HL-60/S4 treated with phorbol 12-myristate 13-acetate at 8.2 ng/mL for 4 days and 3 days (cell line): ENCODE results near the gene SLC15A2.
"Not testable (repeated sequence)": the region's sequence is repeated elsewhere in the genome, so short reads cannot be mapped to it uniquely, and the experiment has no call there.

Experiments
- in situ Hi-C: fragments of 300-500 bp; cut with MboI; formaldehyde crosslinking; loops from 2 replicates; pipeline ENCODE4 v1.15.0; 2022; ENCODE audit warnings: low sequenced_read_pairs

Gene SLC15A2

DNA sequence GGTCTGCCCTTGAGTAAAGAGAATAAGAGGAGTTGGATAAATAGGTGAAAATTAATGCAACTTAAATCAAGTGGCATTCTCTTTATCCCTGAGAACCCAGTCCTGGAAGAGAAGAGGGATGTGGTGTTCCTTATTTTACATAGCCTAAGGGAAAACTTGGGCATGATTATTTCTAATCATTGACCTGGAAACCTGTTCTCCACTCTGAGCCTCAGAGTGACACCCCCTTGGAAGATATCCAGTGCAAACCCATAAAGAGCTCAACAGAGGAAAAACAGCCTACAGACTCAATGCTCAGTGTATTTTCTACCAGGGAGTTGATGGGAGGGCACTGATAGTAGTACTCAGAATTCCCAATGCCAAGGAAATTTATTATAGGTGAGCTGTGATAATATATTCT is 22.0 kb downstream of the SLC15A2 start:
- in situ Hi-C loops, result no loop called here

DNA sequence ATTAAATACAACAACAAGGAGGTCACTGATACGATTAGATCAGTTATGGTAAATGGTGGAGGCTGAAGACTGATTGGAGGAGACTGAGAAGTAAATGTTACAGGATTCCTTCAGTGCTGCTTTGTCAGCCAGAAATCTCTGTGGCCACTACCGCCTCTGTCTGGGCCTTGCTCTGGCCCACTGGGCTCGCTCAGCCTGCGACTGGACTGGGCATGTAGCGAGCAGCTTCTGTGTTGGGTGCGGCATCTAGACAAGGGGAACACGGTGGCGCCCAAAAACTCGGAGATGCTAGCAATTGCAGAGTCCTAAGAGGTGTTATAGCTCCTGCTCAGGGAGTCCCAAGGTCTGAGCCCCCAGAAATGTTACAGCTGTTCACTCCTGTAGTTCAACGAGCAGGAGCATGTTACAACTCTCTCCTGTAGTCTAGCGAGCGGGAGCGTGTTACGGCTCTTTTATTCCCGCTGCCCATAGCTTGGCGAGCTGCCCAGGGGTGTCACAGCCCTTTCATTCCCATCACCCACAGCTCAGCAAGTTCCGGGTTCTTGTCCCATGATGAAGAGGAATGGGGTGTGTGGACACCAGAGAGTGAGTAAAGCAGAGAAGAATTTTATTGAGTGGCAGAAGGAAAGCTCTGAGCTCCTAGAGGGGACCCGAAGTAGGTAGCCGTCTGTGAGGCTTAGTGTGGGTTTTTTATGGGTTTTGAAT is 24.7 kb downstream of the SLC15A2 start:
- in situ Hi-C loops, result no loop called here

DNA sequence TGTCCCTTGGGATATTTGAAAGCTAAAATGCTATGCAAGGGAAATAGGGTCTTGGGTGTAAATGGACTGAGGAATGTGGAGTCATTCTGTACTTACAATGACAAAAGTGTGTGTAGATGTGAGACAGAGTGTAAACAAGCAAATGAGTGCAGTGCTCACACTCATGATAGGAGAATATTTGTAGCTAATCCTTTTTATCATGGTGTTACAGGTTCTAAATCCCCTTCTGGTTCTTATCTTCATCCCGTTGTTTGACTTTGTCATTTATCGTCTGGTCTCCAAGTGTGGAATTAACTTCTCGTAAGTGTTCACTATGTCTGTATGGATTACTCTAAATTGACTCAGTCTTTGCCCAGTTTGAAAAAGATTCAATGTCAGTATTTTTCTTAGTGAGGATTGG is 30.5 kb downstream of the SLC15A2 start:
- in situ Hi-C loops, result no loop called here

DNA sequence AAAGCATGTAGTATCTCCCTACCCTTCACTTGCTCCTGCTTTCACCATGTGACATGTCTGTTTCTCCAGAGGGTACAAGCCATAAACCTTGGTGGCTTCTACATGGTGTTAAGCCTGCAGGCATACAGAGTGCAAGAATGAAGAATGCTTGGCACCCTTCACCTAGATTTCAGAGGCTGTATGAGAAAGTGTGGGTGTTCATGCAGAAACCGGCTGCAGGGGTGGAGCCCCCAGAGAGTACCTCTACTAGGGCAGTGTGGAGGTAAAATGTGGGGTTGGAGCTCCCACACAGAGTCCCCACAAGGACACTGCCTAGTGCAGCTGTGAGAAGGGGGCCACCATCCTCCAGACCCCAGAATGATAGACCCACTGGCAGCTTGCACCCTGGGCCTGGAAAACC is 32.2 kb downstream of the SLC15A2 start:
- in situ Hi-C loops, result no loop called here

DNA sequence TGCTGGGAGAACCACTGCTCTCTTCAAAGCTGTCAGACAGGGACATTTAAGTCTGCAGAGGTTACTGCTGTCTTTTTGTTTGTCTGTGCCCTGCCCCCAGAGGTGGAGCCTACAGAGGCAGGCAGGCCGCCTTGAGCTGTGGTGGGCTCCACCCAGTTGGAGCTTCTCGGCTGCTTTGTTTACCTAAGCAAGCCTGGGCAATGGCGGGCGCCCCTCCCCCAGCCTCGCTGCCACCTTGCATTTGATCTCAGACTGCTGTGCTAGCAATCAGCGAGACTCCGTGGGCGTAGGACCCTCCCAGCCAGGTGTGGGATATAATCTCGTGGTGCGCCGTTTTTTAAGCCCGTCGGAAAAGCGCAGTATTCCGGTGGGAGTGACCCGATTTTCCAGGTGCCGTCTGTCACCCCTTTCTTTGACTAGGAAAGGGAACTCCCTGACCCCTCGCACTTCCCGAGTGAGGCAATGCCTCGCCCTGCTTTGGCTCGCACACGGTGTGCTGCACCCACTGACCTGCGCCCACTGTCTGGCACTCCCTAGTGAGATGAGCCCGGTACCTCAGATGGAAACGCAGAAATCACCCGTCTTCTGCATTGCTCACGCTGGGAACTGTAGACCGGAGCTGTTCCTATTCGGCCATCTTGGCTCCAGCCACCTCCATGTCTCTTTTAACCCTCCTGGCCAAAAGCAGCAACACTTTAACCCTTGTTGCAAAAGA is 44.1 kb downstream of the SLC15A2 start:
- in situ Hi-C loops, result not testable (repeated sequence)

DNA sequence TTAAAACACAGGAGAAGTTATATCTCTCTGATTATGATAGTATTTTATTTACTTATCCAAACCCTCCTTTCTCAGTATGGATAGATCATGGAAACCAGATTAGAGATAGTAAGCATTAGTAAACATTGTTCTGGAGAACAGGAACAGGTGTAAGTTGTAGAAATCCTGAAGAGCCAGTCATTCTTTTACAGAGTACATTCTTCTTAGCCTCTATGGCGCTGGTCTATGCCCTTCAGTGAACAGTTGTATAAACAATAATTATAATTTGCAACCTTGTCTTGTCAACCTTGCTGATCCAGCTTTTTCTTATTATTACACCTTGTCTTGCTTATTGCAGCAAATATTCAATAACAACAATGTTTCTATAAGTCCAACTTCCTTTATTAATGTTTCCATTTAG is 47.4 kb downstream of the SLC15A2 start:
- in situ Hi-C loops, result no loop called here

DNA sequence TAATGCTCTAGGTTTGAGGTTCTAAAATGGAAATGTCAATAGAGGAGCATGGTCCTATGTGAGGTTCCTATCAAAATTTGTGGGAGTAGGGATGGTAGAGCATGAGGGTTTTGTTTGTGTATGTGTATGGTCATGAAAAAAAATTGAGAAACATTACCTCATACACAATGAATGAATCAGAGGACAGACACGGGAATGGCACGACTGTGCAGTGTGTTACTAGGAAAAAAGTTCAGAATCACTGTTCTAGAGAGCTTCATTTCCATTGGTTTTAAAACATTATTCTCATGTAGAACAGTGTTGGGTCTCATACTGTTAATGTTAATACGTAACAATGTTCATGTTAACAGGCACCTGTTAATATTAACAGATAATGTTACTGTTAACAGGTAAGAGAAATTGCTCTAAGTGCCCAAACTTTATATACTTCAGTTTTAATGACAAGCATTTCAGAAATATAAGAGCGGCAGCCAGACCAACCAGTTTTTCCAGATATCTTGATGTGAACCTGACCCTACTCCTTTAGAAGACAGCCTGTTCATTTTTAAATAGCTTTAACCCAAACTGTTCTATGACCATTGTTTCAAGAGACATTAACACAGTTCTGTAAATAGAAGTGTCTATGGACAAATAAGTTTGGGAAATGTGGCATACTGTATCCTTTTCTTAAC is 48.0 kb downstream of the SLC15A2 start:
- in situ Hi-C loops, result no loop called here

DNA sequence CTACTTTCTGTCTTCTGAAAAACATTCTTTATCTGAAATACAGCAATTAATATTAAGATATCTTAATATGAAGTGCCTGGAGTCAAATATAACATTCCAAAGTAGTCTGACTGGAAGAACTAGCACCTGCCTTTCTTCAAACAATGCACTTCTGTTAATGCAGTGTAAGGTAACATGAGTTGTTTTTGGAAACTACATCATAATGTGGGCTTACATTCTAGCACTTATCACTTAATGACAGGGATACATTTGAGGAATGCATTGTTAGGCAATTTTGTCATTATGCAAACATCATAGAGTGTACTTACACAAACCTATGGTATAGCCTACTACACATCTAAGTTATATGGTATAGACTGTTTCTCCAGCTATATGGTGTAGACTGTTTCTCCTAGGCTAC is 49.2 kb downstream of the SLC15A2 start:
- in situ Hi-C loops, result no loop called here

DNA sequence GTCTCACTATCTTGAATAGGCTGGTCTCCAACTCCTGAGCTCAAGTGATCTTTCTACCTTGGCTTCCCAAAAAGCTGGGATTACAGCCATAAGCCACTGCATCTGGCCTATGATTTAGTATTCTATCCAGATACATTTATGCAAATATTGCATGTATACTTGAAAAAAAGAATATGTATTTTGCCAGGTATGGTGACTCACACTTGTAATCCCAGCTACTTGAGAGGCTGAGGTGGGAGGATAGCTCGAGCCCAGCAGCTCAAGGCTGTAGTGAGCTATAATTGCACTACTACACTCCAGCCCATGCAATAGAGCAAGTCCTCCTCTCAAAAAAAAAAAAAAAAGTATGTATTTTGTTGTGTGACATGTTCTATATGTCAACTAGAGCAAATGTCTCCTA is 54.4 kb downstream of the SLC15A2 start:
- in situ Hi-C loops, result no loop called here

DNA sequence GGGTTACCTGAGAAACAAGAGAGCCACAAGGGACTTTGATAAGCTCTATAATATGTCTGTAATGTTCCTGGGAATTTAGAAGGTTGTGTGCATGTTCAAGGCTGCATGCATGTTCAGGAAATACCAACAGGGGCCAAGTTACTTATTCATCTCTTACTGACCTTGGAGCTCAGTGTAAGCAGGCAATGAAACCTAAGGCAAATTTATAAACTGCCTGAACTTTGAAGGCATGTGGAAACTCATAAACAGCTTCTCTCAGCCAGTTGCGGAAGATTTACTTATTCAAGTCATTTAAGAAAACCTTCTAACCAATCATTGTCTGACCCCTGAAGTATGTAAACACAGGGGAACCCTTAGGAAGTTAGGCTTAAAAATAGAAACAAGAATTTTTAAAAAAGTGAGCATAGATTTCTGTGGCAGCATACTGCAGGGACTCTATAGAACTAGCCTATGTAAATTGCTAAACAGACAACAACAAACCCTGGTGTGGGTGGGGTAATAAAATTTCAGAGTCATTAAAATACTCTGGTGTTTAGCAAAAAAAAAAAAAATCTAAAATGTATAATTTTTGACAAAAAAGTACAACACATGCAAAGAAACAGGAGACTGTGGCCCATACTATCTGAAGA is 57.2 kb downstream of the SLC15A2 start:
- in situ Hi-C loops, result no loop called here

DNA sequence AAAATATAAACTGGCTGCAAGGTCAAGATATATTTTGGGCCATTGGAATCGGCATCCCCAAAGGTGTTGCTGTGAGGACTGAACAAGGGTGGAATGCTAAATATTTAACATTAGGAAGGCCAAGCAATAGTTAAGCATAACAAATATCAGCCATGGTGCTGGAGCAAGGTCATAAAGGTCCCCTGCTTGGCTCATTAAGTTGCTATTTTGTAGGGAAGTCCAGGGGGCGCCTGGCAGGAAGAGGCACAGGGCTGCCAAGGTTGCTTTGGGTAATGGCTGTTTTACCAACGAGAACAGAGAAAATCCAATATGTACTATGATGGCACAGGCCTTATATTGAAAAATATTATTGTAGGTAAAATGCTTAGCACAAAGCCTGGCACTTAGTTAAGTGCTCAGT is 62.2 kb downstream of the SLC15A2 start:
- in situ Hi-C loops, result no loop called here

DNA sequence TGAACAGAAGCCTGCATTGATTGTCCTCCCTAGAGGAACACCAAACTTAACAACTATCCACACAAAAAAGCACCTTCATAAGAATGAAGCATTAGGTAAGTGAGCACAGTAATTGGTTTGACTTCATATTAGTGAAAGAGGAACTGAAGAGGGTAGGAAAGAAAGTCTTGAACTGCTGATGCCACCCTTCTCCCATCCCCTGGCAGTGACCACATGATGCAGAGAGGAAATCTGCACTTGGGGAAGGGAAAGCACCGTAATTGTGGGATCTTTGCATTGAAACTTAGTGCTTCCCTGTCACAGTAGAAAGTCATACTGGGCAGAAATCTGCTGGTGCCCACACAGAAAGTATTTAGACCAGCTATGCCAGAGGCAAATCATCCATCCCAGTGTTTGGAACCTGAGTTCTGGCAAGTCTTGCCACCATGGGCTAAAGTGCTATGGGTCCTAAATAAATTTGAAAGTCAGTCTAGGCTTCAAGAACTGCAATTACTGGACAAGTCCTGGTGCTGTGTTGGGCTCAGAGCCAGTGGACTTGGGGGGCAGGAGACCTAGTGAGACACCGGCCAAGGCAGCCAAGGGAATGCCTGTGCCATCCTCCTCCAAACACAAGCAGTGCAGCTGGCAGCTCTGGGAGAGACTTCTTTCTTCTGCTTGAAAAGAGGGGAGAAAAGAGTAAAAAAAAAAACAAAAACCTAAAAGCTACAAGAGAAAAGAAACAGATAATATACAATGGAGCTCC is 63.6 kb downstream of the SLC15A2 start:
- in situ Hi-C loops, result no loop called here

DNA sequence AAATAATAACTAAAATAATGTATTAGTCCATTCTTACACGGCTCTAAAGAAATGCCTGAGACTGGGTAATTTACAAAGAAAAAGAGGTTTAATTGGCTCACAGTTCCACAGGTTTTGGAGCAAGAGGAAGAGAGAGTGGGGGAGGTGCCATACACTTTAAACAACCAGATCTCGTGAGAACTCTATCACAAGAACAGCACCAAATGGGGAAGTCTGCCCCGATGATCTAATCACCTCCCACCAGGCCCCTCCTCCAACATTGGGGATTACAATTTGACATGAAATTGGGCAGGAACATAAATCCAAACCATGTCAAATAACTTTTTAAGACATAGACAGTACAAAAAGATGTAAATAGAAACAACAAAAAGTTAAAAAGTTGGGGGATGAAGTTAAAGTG is 64.6 kb downstream of the SLC15A2 start:
- in situ Hi-C loops, result no loop called here

DNA sequence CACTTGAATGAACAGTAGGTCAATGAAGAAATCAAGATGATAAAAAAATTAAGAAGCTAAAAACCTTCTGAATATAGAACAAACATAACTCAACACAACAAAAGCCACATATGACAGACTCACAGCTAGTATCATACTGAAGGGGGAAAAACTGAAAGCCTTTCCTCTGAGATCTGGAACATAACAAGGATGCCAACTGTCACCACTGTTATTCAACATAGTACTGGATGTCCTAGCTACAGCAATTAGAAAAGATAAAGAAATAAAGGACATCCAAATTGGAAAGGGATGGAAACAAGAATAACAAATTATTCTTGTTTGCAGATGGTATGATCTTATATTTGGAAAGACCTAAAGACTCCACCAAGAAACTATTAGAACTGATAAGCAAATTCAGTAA is 67.1 kb downstream of the SLC15A2 start:
- in situ Hi-C loops, result no loop called here

DNA sequence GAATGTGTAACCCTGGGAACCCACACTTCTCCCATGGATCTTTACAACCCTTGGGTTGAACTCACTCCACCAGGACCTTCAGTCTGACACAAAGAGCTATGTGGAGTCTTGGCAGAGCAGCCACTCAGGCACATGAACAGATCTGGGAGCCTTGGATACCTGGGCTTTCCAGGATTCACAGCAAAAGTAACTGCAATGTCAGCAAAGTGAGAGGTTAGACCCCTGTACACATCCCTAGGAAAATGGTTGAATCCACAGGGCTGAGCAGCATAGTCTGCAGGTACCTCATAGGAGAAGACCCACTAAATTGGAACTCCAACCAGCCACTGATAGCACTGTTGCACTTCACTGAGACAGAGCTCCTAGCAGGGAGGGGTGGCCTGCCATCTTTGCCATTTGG is 68.2 kb downstream of the SLC15A2 start:
- in situ Hi-C loops, result no loop called here

DNA sequence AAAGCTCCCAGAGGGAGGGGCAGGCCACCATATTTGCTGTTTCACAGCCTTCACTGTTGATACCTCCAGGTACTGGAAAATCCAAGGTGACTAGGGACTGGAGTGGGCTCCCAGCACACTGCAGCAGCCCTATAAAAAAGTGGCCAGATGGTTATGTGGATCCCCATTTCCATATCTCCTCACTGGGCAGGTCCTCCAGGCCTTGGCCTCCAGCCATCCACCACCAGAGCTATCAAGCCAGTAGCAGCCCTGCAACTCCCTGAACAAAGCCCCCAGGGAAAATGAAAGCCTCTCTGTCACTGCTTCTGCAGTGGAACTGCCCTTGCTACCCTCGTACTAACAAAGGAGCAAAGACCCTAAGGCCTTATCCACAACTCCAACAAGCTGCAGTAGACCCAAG is 69.4 kb downstream of the SLC15A2 start:
- in situ Hi-C loops, result no loop called here

DNA sequence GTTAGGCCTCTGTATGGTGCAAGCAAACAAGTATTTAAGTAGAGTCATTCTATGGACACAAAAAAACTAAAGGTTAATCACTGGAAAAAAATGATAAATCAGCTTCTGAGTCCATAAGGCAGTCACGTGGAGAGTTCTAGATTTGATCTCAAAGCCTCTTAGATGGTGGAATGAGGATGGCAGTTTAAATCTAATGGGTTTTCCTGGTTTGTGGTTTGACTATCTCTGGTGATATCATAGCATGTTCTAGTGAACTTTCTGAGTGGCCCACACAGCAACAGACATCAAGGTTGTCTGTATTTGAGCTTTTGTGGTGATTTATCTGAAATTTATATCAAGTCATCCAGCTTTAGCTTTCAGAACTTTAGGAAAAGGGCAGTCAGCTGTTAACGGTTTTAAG is 75.4 kb downstream of the SLC15A2 start:
- in situ Hi-C loops, result no loop called here

DNA sequence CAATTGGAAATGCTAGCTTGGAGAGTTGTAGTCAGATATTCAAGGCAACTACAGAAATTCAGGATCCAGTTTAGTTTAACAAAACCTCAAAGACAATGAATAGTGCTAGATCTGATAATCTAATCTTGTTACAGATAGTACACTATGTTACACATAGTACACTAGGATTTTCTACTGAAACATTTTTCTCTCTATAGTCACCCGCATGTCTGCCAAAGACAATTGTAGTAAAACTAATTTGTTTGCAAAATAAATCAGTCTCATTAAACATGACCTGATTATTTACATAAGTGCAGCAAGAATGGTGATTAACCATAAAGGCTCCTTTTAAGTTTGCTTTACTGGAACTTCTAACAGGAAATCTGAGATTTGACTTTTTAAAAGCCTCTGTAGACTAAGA is 75.8 kb downstream of the SLC15A2 start:
- in situ Hi-C loops, result no loop called here

DNA sequence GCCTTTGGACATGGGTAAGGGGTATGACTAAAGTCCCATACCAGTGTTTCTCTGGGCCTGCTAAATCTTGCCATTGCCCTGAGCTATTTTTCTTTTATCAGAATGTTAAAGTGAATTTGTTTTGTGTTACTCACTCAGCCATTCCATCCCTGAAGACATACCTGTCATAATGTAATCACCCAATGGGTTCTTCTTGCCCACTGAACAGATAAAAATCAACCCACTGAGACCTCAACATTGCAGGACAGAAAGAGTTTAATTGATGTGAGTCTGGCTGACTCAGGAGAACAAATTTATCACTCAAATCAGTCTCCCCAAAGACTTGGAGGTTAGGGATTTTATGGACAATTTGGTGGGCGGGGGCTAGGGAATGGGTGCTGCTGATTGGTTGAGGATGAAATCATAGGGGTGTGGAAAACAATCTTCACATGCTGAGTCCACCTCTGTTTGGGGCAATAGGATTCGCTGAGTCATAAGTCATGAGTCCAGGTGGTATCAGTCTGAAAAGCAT is 80.5 kb downstream of the SLC15A2 start:
- in situ Hi-C loops, result no loop called here

DNA sequence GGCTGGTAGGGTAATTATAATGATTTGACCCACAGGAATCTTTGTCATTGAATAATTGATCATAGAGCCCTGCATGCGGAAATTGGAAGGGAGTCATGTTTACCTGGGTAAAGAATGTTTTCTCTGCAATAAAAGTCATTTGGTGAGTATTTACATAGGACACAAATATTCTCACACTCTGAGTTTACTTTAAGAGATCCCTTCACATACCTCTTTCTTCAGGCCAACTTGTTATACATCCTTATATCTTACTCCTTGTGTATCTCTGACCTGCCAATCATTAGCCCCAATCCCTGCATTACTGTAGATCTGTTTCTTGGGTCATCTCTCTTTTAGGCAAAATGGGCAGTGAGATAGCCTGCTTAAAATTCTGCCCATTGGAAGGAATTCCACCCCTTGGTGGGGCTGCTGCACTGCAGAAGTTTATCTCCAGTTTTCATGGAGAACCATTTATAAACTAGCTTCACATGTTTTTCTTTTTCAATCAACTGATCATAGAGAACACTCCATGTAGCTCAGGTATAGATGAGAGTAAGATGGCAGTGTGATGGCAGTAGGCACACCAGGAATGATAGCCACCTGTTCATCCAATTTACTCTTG is 81.6 kb downstream of the SLC15A2 start:
- in situ Hi-C loops, result no loop called here
